HL-60/S4 (cell line): ENCODE data around the gene CUEDC1.
"Not testable (repeated sequence)": the region's sequence is repeated elsewhere in the genome, so short reads cannot be mapped to it uniquely, and the experiment has no call there.

ENCODE experiments used
- in situ Hi-C: fragments of 300-500 bp; cut with MboI; formaldehyde crosslinking; loops from 2 replicates; pipeline ENCODE4 v1.14.3; 2022; ENCODE audit warnings: low sequenced_read_pairs

CUEDC1 gene

GRCh38 chr17:57986841-57987580 lies 31.8 kb upstream of the CUEDC1 start:
- in situ Hi-C loops, result no loop called here

GRCh38 chr17:57985675-57985974 lies 30.4 kb upstream of the CUEDC1 start:
- in situ Hi-C loops, result no loop called here

- in situ Hi-C loops, result no loop called here
Measured at GRCh38 chr17:57984936-57985674, 29.9 kb upstream of the CUEDC1 start.

GRCh38 chr17:57984261-57984890 lies 29.2 kb upstream of the CUEDC1 start:
- in situ Hi-C loops, result no loop called here

GRCh38 chr17:57983446-57983845 lies 28.2 kb upstream of the CUEDC1 start:
- in situ Hi-C loops, result no loop called here

GRCh38 chr17:57982452-57983170 lies 27.4 kb upstream of the CUEDC1 start:
- in situ Hi-C loops, result no loop called here

- in situ Hi-C loops, result no loop called here
Measured at GRCh38 chr17:57980522-57980921, 25.3 kb upstream of the CUEDC1 start.

- in situ Hi-C loops, result no loop called here
Measured at GRCh38 chr17:57979076-57979475, 23.9 kb upstream of the CUEDC1 start.

- in situ Hi-C loops, result no loop called here
Measured at GRCh38 chr17:57976594-57976993, 21.4 kb upstream of the CUEDC1 start.

- in situ Hi-C loops, result no loop called here
Measured at GRCh38 chr17:57975044-57975443, 19.8 kb upstream of the CUEDC1 start.

- in situ Hi-C loops, result not testable (repeated sequence)
Measured at GRCh38 chr17:57974053-57974824, 19.0 kb upstream of the CUEDC1 start.

- in situ Hi-C loops, result no loop called here
Measured at GRCh38 chr17:57972151-57972550, 16.9 kb upstream of the CUEDC1 start.

- in situ Hi-C loops, result no loop called here
Measured at GRCh38 chr17:57971572-57971971, 16.4 kb upstream of the CUEDC1 start.

- in situ Hi-C loops, result no loop called here
Measured at GRCh38 chr17:57970710-57971109, 15.5 kb upstream of the CUEDC1 start.

GRCh38 chr17:57968456-57968855 lies 13.2 kb upstream of the CUEDC1 start:
- in situ Hi-C loops, result no loop called here

GRCh38 chr17:57966875-57967274 lies 11.7 kb upstream of the CUEDC1 start:
- in situ Hi-C loops, result no loop called here

GRCh38 chr17:57966246-57966645 lies 11.0 kb upstream of the CUEDC1 start:
- in situ Hi-C loops, result no loop called here

GRCh38 chr17:57965521-57966160 lies 10.4 kb upstream of the CUEDC1 start:
- in situ Hi-C loops, result no loop called here

- in situ Hi-C loops, result no loop called here
Measured at GRCh38 chr17:57963149-57963511, 7.9 kb upstream of the CUEDC1 start.
